SK-N-MC (cell line): Measurements from ENCODE around the gene IL20.

Experiments
- DNase-seq: peaks from one replicate; pipeline ENCODE4 v3.0.0-alpha.2; 2011; ENCODE audit warnings: low read depth, low spot score
- H3K27ac ChIP-seq: fragments of 200-600 bp; sonication (generic); 2 replicates; pipeline ENCODE4 v1.5.1; 2016; ENCODE audit warnings: mixed run types
- H3K36me3 ChIP-seq: fragments of 200-600 bp; sonication (generic); 2 replicates; pipeline ENCODE4 v1.6.1; 2017; ENCODE audit warnings: antibody characterized with exemption, low read length, mixed read lengths; ENCODE audit not compliant: insufficient read depth
- H3K4me3 ChIP-seq: fragments of 200-600 bp; sonication (generic); 2 replicates; pipeline ENCODE4 v1.5.1; 2016
- H3K9ac ChIP-seq: fragments of 200-600 bp; sonication (generic); 2 replicates; pipeline ENCODE4 v1.8.0; 2017; ENCODE audit warnings: mixed run types, mixed read lengths; ENCODE audit not compliant: insufficient read length
- H3K9me3 ChIP-seq: fragments of 200-600 bp; sonication (generic); 2 replicates; pipeline ENCODE4 v1.6.1; 2017; ENCODE audit warnings: low read depth, mild to moderate bottlenecking, antibody characterized with exemption, low read length, moderate library complexity, mixed read lengths
- EZH2 ChIP-seq: fragments of 200-600 bp; sonication (generic); IDR thresholded peaks from one replicate; pipeline ENCODE4 v1.6.1; 2017; ENCODE audit warnings: antibody characterized with exemption
- FOXP2 ChIP-seq: optimal IDR thresholded peaks from 2 replicates; pipeline ENCODE3; 2011; ENCODE audit warnings: mild to moderate bottlenecking, moderate library complexity; ENCODE audit not compliant: insufficient read depth; ENCODE audit errors: extremely low read length, control extremely low read depth
- POLR2AphosphoS5 ChIP-seq: IDR thresholded peaks from 2 replicates; pipeline ENCODE4 v1.6.1; 2012; ENCODE audit warnings: mild to moderate bottlenecking, low read depth, low read length, borderline replicate concordance

IL20 gene

GRCh38 chr1:206918076-206918475 lies 52.7 kb downstream of the IL20 start:
- no peak for DNase-seq
- Histone ChIP-seq H3K27ac (no peak overlapping the region), H3K4me3 (no peak overlapping the region), H3K9me3 (no peaks in the 10 kb centered on the region), H3K9ac (no peak overlapping the region), H3K36me3 (no peaks in the 10 kb centered on the region)
- no peak for TF ChIP-seq FOXP2
- TF ChIP-seq POLR2AphosphoS5, result no peak
- TF ChIP-seq EZH2, result no peak
